ENCODE data around the gene AVL9. TPM values are rescaled to one million over a fixed set of nuclear protein-coding genes. Genes with fewer than 3 reads are reported as not detected.

Gene AVL9
- polyA plus RNA-seq, 2 of the 4 experiments (the other 2 are of a cell fraction): 24.0 to 36.1 TPM

DNA sequence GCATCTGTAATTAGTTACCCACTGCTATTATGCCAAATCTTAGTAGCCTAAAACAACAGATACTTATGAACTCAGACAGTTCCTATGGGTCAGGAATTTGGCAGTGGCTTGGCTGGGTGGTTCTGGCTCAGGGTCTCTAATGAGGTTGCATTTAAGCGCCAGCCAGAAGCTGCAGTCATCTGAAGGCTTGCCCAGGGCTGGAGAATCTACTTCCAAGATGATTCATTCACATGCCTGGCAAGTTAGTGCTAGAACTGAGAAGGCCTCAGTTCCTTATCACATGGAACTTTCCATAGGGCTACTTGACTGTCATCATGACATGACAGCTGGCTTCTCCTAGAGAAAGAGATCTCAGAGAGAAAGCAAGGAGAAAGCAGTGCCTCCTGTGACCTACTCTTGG, 121.3 kb downstream of the AVL9 start:
- CTCF ChIA-PET: no interaction called here
- FAIRE-seq: peak; percentile 96
- ATAC-seq: peak; percentile 88 to 95
- no peak overlapping the region for H3K4me3 ChIP-seq
- H3K9me3 ChIP-seq: no peaks in the 10 kb centered on the region
- WGBS (ENCODE audit: missing lambda C conversion rate): 9% methylated on average over 1 of the region's 1 CpG
- H3K27ac ChIP-seq: peak overlapping the region; percentile 77 to 87
- DNase-seq (ENCODE audit: low read depth in 1 of 2, low spot score in 1 of 2): peak; percentile 22 to 92
- peak overlapping the region; percentile 68 for H3K4me2 ChIP-seq
- H3K4me1 ChIP-seq: peaks cover 67% of the 10 kb centered on the region
- POLR2A ChIA-PET: interaction anchor here (1.0 kb wide), 1 partner anchor 53 kb away, joined by 5 read pairs; no protein-coding TSS in a partner anchor
- TF ChIP-seq RFX5 (IDR thresholded peaks at IDR 0.05) (no peak), CTCF (IDR thresholded peaks at IDR 0.05) (no peak), SMC3 (IDR thresholded peaks at IDR 0.05) (0 out of 3 replicates have a peak, but pooled peaks have one; percentile 20), RAD21 (conservative IDR thresholded peaks at IDR 0.05 in 1 of 2, IDR thresholded peaks at IDR 0.05 in 1 of 2) (no peak; a peak in 2 of 5 replicates), RCOR1 (IDR thresholded peaks at IDR 0.05; ENCODE audit: low read depth, low read length) (no peak), GATA3 (IDR thresholded peaks at IDR 0.05; ENCODE audit: borderline replicate concordance) (peak; percentile 58; the same call in 1 of the 2 replicates), MAX (IDR thresholded peaks at IDR 0.05) (peak; percentile 73), ZC3H11A (IDR thresholded peaks at IDR 0.05) (no peak), NPAS2 (CRISPR knock-in tag; IDR thresholded peaks at IDR 0.05; ENCODE audit: borderline replicate concordance) (no peak), ZSCAN20 (CRISPR knock-in tag; IDR thresholded peaks at IDR 0.05) (no peak), JUN (IDR thresholded peaks at IDR 0.05) (peak in 1 of 2 experiments; percentile 39; a peak in 1 of 5 replicates), ELK1 (IDR thresholded peaks at IDR 0.05; ENCODE audit: low read depth, low read length) (no peak), PBX3 (IDR thresholded peaks at IDR 0.05) (peak; percentile 50; the same call in 1 of the 2 replicates), EHF (CRISPR knock-in tag; IDR thresholded peaks at IDR 0.05) (no peak), FOXS1 (CRISPR knock-in tag; IDR thresholded peaks at IDR 0.05) (no peak), FOSL2 (IDR thresholded peaks at IDR 0.05) (peak; percentile 33; the same call in 1 of the 2 replicates), FOSL2 (CRISPR knock-in tag; IDR thresholded peaks at IDR 0.05) (peak; percentile 86), HOXB5 (CRISPR knock-in tag; IDR thresholded peaks at IDR 0.05) (no peak), JUNB (IDR thresholded peaks at IDR 0.05) (peak; percentile 52; the same call in 1 of the 2 replicates), RNF2 (IDR thresholded peaks at IDR 0.05; ENCODE audit: borderline replicate concordance, low read depth) (no peak), KDM1A (IDR thresholded peaks at IDR 0.05; ENCODE audit: low read depth) (no peak), CEBPB (IDR thresholded peaks at IDR 0.05) (0 out of 4 replicates have a peak, but pooled peaks of 1 of the 2 experiments have one; percentile 35), KDM5A (IDR thresholded peaks at IDR 0.05) (no peak), HOXB13 (CRISPR knock-in tag; IDR thresholded peaks at IDR 0.05; ENCODE audit: low read depth) (no peak), NFE2L2 (conservative IDR thresholded peaks at IDR 0.05; ENCODE audit: low read length) (peak; percentile 65), ZFP36 (IDR thresholded peaks at IDR 0.05; ENCODE audit: borderline replicate concordance, partially characterized antibody) (no peak), TFCP2L1 (CRISPR knock-in tag; IDR thresholded peaks at IDR 0.05) (no peak), NR3C1 (IDR thresholded peaks at IDR 0.05) (no peak), EP300 (IDR thresholded peaks at IDR 0.05) (peak in 1 of 2 experiments; percentile 33; a peak in 1 of 5 replicates), MAFK (IDR thresholded peaks at IDR 0.05; ENCODE audit: partially characterized antibody) (peak; percentile 43), MYC (IDR thresholded peaks at IDR 0.05; ENCODE audit: borderline replicate concordance, low read length) (no peak), SREBF2 (IDR thresholded peaks at IDR 0.05) (no peak)
- TF ChIP-seq, protein P1, sequence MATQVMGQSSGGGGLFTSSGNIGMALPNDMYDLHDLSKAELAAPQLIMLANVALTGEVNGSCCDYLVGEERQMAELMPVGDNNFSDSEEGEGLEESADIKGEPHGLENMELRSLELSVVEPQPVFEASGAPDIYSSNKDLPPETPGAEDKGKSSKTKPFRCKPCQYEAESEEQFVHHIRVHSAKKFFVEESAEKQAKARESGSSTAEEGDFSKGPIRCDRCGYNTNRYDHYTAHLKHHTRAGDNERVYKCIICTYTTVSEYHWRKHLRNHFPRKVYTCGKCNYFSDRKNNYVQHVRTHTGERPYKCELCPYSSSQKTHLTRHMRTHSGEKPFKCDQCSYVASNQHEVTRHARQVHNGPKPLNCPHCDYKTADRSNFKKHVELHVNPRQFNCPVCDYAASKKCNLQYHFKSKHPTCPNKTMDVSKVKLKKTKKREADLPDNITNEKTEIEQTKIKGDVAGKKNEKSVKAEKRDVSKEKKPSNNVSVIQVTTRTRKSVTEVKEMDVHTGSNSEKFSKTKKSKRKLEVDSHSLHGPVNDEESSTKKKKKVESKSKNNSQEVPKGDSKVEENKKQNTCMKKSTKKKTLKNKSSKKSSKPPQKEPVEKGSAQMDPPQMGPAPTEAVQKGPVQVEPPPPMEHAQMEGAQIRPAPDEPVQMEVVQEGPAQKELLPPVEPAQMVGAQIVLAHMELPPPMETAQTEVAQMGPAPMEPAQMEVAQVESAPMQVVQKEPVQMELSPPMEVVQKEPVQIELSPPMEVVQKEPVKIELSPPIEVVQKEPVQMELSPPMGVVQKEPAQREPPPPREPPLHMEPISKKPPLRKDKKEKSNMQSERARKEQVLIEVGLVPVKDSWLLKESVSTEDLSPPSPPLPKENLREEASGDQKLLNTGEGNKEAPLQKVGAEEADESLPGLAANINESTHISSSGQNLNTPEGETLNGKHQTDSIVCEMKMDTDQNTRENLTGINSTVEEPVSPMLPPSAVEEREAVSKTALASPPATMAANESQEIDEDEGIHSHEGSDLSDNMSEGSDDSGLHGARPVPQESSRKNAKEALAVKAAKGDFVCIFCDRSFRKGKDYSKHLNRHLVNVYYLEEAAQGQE (IDR thresholded peaks at IDR 0.05): no peak
- TF ChIP-seq, protein P2, sequence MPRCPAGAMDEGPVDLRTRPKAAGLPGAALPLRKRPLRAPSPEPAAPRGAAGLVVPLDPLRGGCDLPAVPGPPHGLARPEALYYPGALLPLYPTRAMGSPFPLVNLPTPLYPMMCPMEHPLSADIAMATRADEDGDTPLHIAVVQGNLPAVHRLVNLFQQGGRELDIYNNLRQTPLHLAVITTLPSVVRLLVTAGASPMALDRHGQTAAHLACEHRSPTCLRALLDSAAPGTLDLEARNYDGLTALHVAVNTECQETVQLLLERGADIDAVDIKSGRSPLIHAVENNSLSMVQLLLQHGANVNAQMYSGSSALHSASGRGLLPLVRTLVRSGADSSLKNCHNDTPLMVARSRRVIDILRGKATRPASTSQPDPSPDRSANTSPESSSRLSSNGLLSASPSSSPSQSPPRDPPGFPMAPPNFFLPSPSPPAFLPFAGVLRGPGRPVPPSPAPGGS (IDR thresholded peaks at IDR 0.05): no peak

Measured in A549 (cell line).